ENCODE measurements around the gene MAOA.

The MAOA gene

GRCh38 chrX:43703211-43703791 is 47.2 kb downstream of the MAOA start (continued):
- no peak for TF ChIP-seq ZBTB49 (tag by site-specific recombination; IDR thresholded peaks at IDR 0.05; ENCODE audit: low read depth)
- no peak for TF ChIP-seq ZNF10 (tag by site-specific recombination; IDR thresholded peaks at IDR 0.05)
- TF ChIP-seq ZNF416 (tag by site-specific recombination; IDR thresholded peaks at IDR 0.05), result no peak
- peak; percentile 75 for TF ChIP-seq PRDM6 (tag by site-specific recombination; IDR thresholded peaks at IDR 0.05)
- TF ChIP-seq MZF1 (tag by site-specific recombination; IDR thresholded peaks at IDR 0.05; ENCODE audit: borderline replicate concordance), result no peak
- TF ChIP-seq, protein P1, sequence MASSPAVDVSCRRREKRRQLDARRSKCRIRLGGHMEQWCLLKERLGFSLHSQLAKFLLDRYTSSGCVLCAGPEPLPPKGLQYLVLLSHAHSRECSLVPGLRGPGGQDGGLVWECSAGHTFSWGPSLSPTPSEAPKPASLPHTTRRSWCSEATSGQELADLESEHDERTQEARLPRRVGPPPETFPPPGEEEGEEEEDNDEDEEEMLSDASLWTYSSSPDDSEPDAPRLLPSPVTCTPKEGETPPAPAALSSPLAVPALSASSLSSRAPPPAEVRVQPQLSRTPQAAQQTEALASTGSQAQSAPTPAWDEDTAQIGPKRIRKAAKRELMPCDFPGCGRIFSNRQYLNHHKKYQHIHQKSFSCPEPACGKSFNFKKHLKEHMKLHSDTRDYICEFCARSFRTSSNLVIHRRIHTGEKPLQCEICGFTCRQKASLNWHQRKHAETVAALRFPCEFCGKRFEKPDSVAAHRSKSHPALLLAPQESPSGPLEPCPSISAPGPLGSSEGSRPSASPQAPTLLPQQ (tag by site-specific recombination; IDR thresholded peaks at IDR 0.05), result no peak
- no peak for TF ChIP-seq ZNF701 (tag by site-specific recombination; IDR thresholded peaks at IDR 0.05)
- peak; percentile 85 for TF ChIP-seq FEZF1 (tag by site-specific recombination; IDR thresholded peaks at IDR 0.05)
- TF ChIP-seq ZNF624 (tag by site-specific recombination; IDR thresholded peaks at IDR 0.05), result no peak
- no peak for TF ChIP-seq ZNF202 (tag by site-specific recombination; IDR thresholded peaks at IDR 0.05; ENCODE audit: borderline replicate concordance)
- no peak for TF ChIP-seq ZNF549 (tag by site-specific recombination; IDR thresholded peaks at IDR 0.05)
- no peak for TF ChIP-seq ZNF423 (tag by site-specific recombination; IDR thresholded peaks at IDR 0.05)
- no peak for TF ChIP-seq ZNF362 (tag by site-specific recombination; IDR thresholded peaks at IDR 0.05)
- no peak; the same call in 1 of the 2 replicates for TF ChIP-seq WT1 (tag by site-specific recombination; IDR thresholded peaks at IDR 0.05)
- TF ChIP-seq OSR2 (tag by site-specific recombination; IDR thresholded peaks at IDR 0.05), result peak; percentile 52; the same call in 1 of the 2 replicates
- TF ChIP-seq SETDB1 (IDR thresholded peaks at IDR 0.05; ENCODE audit: insufficient read length, low read length), result no peak
- TF ChIP-seq, protein P2, sequence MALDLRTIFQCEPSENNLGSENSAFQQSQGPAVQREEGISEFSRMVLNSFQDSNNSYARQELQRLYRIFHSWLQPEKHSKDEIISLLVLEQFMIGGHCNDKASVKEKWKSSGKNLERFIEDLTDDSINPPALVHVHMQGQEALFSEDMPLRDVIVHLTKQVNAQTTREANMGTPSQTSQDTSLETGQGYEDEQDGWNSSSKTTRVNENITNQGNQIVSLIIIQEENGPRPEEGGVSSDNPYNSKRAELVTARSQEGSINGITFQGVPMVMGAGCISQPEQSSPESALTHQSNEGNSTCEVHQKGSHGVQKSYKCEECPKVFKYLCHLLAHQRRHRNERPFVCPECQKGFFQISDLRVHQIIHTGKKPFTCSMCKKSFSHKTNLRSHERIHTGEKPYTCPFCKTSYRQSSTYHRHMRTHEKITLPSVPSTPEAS (tag by site-specific recombination; IDR thresholded peaks at IDR 0.05), result 0 out of 2 replicates have a peak, but pooled peaks have one; percentile 31
- TF ChIP-seq ZFP37 (tag by site-specific recombination; IDR thresholded peaks at IDR 0.05), result no peak
- TF ChIP-seq ZBTB11 (tag by site-specific recombination; conservative IDR thresholded peaks at IDR 0.05; ENCODE audit: low read depth), result no peak
- TF ChIP-seq HOXA7 (CRISPR knock-in tag; IDR thresholded peaks at IDR 0.05; ENCODE audit: borderline replicate concordance), result no peak
- TF ChIP-seq ZNF174 (tag by site-specific recombination; IDR thresholded peaks at IDR 0.05), result no peak
- TF ChIP-seq ZNF48 (tag by site-specific recombination; IDR thresholded peaks at IDR 0.05), result no peak
- no peak for TF ChIP-seq ZBTB48 (tag by site-specific recombination; IDR thresholded peaks at IDR 0.05)
- TF ChIP-seq ZNF747 (tag by site-specific recombination; IDR thresholded peaks at IDR 0.05), result no peak
- TF ChIP-seq ZBTB21 (tag by site-specific recombination; IDR thresholded peaks at IDR 0.05), result peak; percentile 49
- TF ChIP-seq HOXD13 (CRISPR knock-in tag; IDR thresholded peaks at IDR 0.05; ENCODE audit: borderline replicate concordance), result peak; percentile 73; the same call in 1 of the 2 replicates
- TF ChIP-seq KLF17 (tag by site-specific recombination; IDR thresholded peaks at IDR 0.05), result no peak
